HEK293 (cell line): Measurements from ENCODE around the gene ZNF783.

Source experiments
- HIC1 ChIP-seq: fragments of 450-650 bp; formaldehyde crosslinking; IDR thresholded peaks from 2 replicates; pipeline ENCODE4 v1.5.1; 2016; ENCODE audit warnings: missing biosample characterization, missing genetic modification characterization
- HOXA7 ChIP-seq: sonication (generic); formaldehyde crosslinking; IDR thresholded peaks from 2 replicates; pipeline ENCODE4 v1.8.1; 2022; ENCODE audit warnings: missing genetic modification reagents, borderline replicate concordance
- KLF16 ChIP-seq: fragments of 450-650 bp; formaldehyde crosslinking; IDR thresholded peaks from 2 replicates; pipeline ENCODE4 v1.5.1; 2017; ENCODE audit warnings: missing biosample characterization, missing genetic modification characterization
- KLF9 ChIP-seq: fragments of 450-650 bp; formaldehyde crosslinking; IDR thresholded peaks from 2 replicates; pipeline ENCODE4 v1.5.1; 2016; ENCODE audit warnings: missing biosample characterization, missing genetic modification characterization, low read depth
- PATZ1 ChIP-seq: fragments of 450-650 bp; formaldehyde crosslinking; IDR thresholded peaks from 2 replicates; pipeline ENCODE4 v1.5.1; 2016; ENCODE audit warnings: missing biosample characterization, missing genetic modification characterization
- TRIM28 ChIP-seq: IDR thresholded peaks from 2 replicates; pipeline ENCODE4 v1.6.1; 2011; ENCODE audit warnings: low read length, control low read depth, borderline replicate concordance
- TSHZ1 ChIP-seq: fragments of 450-650 bp; formaldehyde crosslinking; IDR thresholded peaks from 2 replicates; pipeline ENCODE4 v1.5.1; 2016; ENCODE audit warnings: missing biosample characterization, missing genetic modification characterization, borderline replicate concordance
- ZBTB10 ChIP-seq: fragments of 450-650 bp; formaldehyde crosslinking; IDR thresholded peaks from 2 replicates; pipeline ENCODE4 v1.5.1; 2016; ENCODE audit warnings: missing biosample characterization, missing genetic modification characterization
- ZBTB26 ChIP-seq: fragments of 450-650 bp; formaldehyde crosslinking; optimal IDR thresholded peaks from 2 replicates; pipeline ENCODE3; 2016; ENCODE audit warnings: missing biosample characterization, mild to moderate bottlenecking, missing genetic modification characterization
- ZEB2 ChIP-seq: fragments of 450-650 bp; formaldehyde crosslinking; IDR thresholded peaks from 2 replicates; pipeline ENCODE4 v1.5.1; 2016; ENCODE audit warnings: missing biosample characterization, missing genetic modification characterization
- ZNF10 ChIP-seq: fragments of 450-650 bp; formaldehyde crosslinking; IDR thresholded peaks from 2 replicates; pipeline ENCODE4 v1.5.1; 2017; ENCODE audit warnings: missing biosample characterization, missing genetic modification characterization
- ZNF121 ChIP-seq: fragments of 450-650 bp; formaldehyde crosslinking; IDR thresholded peaks from 2 replicates; pipeline ENCODE4 v1.5.1; 2016; ENCODE audit warnings: missing biosample characterization, missing genetic modification characterization
- ZNF140 ChIP-seq: fragments of 450-650 bp; formaldehyde crosslinking; IDR thresholded peaks from 2 replicates; pipeline ENCODE4 v1.5.1; 2016; ENCODE audit warnings: missing biosample characterization, missing genetic modification characterization
- ZNF221 ChIP-seq: fragments of 450-650 bp; formaldehyde crosslinking; IDR thresholded peaks from 2 replicates; pipeline ENCODE4 v1.5.1; 2017; ENCODE audit warnings: missing biosample characterization, missing genetic modification characterization, borderline replicate concordance
- ZNF223 ChIP-seq: fragments of 450-650 bp; formaldehyde crosslinking; IDR thresholded peaks from 2 replicates; pipeline ENCODE4 v1.5.1; 2016; ENCODE audit warnings: missing biosample characterization, missing genetic modification characterization
- ZNF37A ChIP-seq: fragments of 450-650 bp; IDR thresholded peaks from 2 replicates; pipeline ENCODE4 v1.5.1; 2018; ENCODE audit warnings: missing biosample characterization, missing genetic modification characterization
- ZNF426 ChIP-seq: fragments of 450-650 bp; formaldehyde crosslinking; IDR thresholded peaks from 2 replicates; pipeline ENCODE4 v1.5.1; 2017; ENCODE audit warnings: missing biosample characterization, missing genetic modification characterization, mild to moderate bottlenecking, inconsistent platforms, moderate library complexity
- ZNF514 ChIP-seq: fragments of 450-650 bp; formaldehyde crosslinking; IDR thresholded peaks from 2 replicates; pipeline ENCODE4 v1.5.1; 2016; ENCODE audit warnings: missing biosample characterization, missing genetic modification characterization
- ZNF580 ChIP-seq: fragments of 450-650 bp; formaldehyde crosslinking; IDR thresholded peaks from 2 replicates; pipeline ENCODE4 v1.5.1; 2016; ENCODE audit warnings: missing biosample characterization, missing genetic modification characterization
- ZNF585B ChIP-seq: fragments of 450-650 bp; formaldehyde crosslinking; IDR thresholded peaks from 2 replicates; pipeline ENCODE4 v1.5.1; 2016; ENCODE audit warnings: missing biosample characterization, missing genetic modification characterization
- ZNF639 ChIP-seq: fragments of 450-650 bp; formaldehyde crosslinking; IDR thresholded peaks from 2 replicates; pipeline ENCODE4 v1.5.1; 2016; ENCODE audit warnings: missing biosample characterization, missing genetic modification characterization
- ZNF670 ChIP-seq: fragments of 450-650 bp; formaldehyde crosslinking; IDR thresholded peaks from 2 replicates; pipeline ENCODE4 v1.5.1; 2016; ENCODE audit warnings: missing biosample characterization, missing genetic modification characterization, low read depth
- ZNF76 ChIP-seq: fragments of 450-650 bp; formaldehyde crosslinking; IDR thresholded peaks from 2 replicates; pipeline ENCODE4; 2016; ENCODE audit warnings: low read depth, missing biosample characterization, missing genetic modification characterization, borderline replicate concordance
- ZSCAN4 ChIP-seq: fragments of 450-650 bp; formaldehyde crosslinking; IDR thresholded peaks from 2 replicates; pipeline ENCODE4 v1.5.1; 2017; ENCODE audit warnings: missing biosample characterization, missing genetic modification characterization

Gene ZNF783

GRCh38 chr7:149261829-149262617 lies at the start of gene ZNF783 (continued):
- TF ChIP-seq ZNF639 (tag by site-specific recombination) (no peak), ZNF514 (no peak), ZSCAN4 (tag by site-specific recombination) (no peak), TSHZ1 (tag by site-specific recombination) (no peak), ZNF37A (tag by site-specific recombination) (no peak), HOXA7 (0 out of 2 replicates have a peak, but pooled peaks have one; percentile 66), ZNF585B (tag by site-specific recombination) (no peak), KLF9 (tag by site-specific recombination) (no peak), ZEB2 (tag by site-specific recombination) (0 out of 2 replicates have a peak, but pooled peaks have one; percentile 46), HIC1 (tag by site-specific recombination) (no peak), ZNF426 (no peak), PATZ1 (peak; percentile 56), ZNF223 (no peak), ZBTB10 (tag by site-specific recombination) (no peak), KLF16 (tag by site-specific recombination) (no peak), ZNF140 (tag by site-specific recombination) (no peak), ZNF10 (tag by site-specific recombination) (no peak), ZBTB26 (tag by site-specific recombination) (peak; percentile 82), ZNF221 (tag by site-specific recombination) (no peak), ZNF121 (no peak), ZNF670 (tag by site-specific recombination) (no peak), TRIM28 (peak; percentile 30; the same call in 1 of the 2 replicates), ZNF76 (tag by site-specific recombination) (no peak), ZNF580 (no peak)
